Motor neuron (in vitro differentiated cells): ENCODE measurements around the gene TOGARAM2. TPM values are rescaled to one million over a fixed set of nuclear protein-coding genes. Genes with fewer than 3 reads are reported as not detected.

Experiments used
- ATAC-seq, 8 experiments: fragments of 200-7000 bp; cut with Tn5 transposase; replicated peaks in 6 of 8; 2 replicates each; pipeline ENCODE4 v1.8.0; 2021; ENCODE audit warnings: mild to moderate bottlenecking in 8 of 8, moderate library complexity in 8 of 8
- H3K27ac ChIP-seq, 2 donors: fragments of 250-450 bp; sonication (Bioruptor Pico); 2 replicates each; pipeline ENCODE4 v1.9.0; 2021; ENCODE audit warnings: antibody characterized with exemption in 2 of 2, mild to moderate bottlenecking in 2 of 2, moderate library complexity in 1 of 2
- H3K4me1 ChIP-seq, 2 donors: fragments of 250-450 bp; sonication (Bioruptor Pico); replicated peaks in 1 of 2; 2 replicates each; pipeline ENCODE4 v1.6.1; 2021; ENCODE audit warnings: antibody characterized with exemption in 2 of 2, mild to moderate bottlenecking in 2 of 2, moderate library complexity in 1 of 2
- H3K4me3 ChIP-seq, 5 donors: fragments of 250-450 bp; sonication (Bioruptor Pico); 2 replicates each; pipeline ENCODE4 v1.9.0; 2021; ENCODE audit warnings: antibody characterized with exemption in 5 of 5, mild to moderate bottlenecking in 5 of 5, moderate library complexity in 4 of 5
- WGBS, 10 experiments: fragments of 450-650 bp; shearing (Covaris generic); methylation state at CpG; one replicate each; pipeline ENCODE4 v1.0.0; 2022; 5-methylcytosine and 5-hydroxymethylcytosine counted together
- in situ Hi-C, 9 experiments: fragments of 400-800 bp; cut with MboI; loops; one replicate each; pipeline ENCODE4 v1.15.0; 2021; ENCODE audit warnings: low sequenced_read_pairs in 9 of 9, low pct_unique_long_range_greater_than_20kb in 2 of 9; ENCODE audit not compliant: unreplicated experiment in 9 of 9
- total RNA-seq, 8 experiments: library from RNA; unstranded; fragments of 300-600 nt; gene quantifications; 2 replicates each; pipeline versions ENCODE4 v1.2.3 to v1.2.4, GENCODE V29; 2022

Gene TOGARAM2
- total RNA-seq, 8 experiments from 2014 or later = 0.05 to 7.6 (median 0.63) TPM

- Histone ChIP-seq H3K4me1 (peaks cover 0 to 18% of the 10 kb centered on the region in 2 donors), H3K27ac (no peak overlapping the region), H3K4me3 (no peak overlapping the region)
- WGBS, 10 experiments = 0 to 100% (median 71%) methylated on average over 1 to 11 of the region's 12 CpGs; no CpG with 5 or more reads in 1 of the 10 experiments
- ATAC-seq = no peak
- in situ Hi-C loops = no loop called here
These were observed 25.2 kb downstream of the TOGARAM2 start for GRCh38 chr2:29006092-29006979.

DNA sequence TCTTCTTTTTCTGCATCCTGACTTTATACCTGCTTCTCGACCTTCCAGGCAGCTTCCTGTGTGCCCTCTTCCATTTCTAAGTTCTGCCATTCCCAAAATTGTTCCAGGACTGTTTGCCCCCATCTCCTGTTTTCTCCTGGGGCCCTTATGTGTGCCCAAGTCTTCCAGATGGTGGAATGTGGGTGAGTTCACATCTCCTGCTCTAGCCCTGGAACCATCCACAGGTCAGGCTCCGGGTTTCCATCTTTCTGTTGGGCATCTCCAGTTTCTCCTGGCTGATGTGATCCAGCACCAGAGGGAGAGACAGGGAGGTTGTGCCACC, 25.8 kb downstream of the TOGARAM2 start:
- in situ Hi-C loops = no loop called here
- Histone ChIP-seq H3K27ac (no peak overlapping the region), H3K4me1 (peaks cover 5 to 24% of the 10 kb centered on the region in 2 donors), H3K4me3 (no peak overlapping the region)
- WGBS, 10 experiments = 50 to 94% (median 73%) methylated on average over 1 to 2 of the region's 2 CpGs; no CpG with 5 or more reads in 4 of the 10 experiments
- no peak for ATAC-seq

- WGBS, 10 experiments = 73 to 100% (median 100%) methylated on average over 1 to 3 of the region's 9 CpGs; no CpG with 5 or more reads in 7 of the 10 experiments
- no peak for ATAC-seq
- Histone ChIP-seq H3K27ac (no peak overlapping the region), H3K4me1 (peaks cover 17 to 36% of the 10 kb centered on the region in 2 donors), H3K4me3 (no peak overlapping the region)
- in situ Hi-C loops = no loop called here
These were observed 28.2 kb downstream of the TOGARAM2 start for GRCh38 chr2:29009270-29009669.

GRCh38 chr2:29009711-29010677, 28.9 kb downstream of the TOGARAM2 start:
- peaks cover 17 to 36% of the 10 kb centered on the region in 2 donors for H3K4me1 ChIP-seq
- peak in 2 of 8 experiments; percentile 12 to 23 for ATAC-seq
- no peak overlapping the region for H3K27ac ChIP-seq
- no peak overlapping the region for H3K4me3 ChIP-seq
- in situ Hi-C loops = no loop called here
- WGBS, 10 experiments = 43 to 100% (median 79%) methylated on average over 1 to 6 of the region's 26 CpGs; no CpG with 5 or more reads in 6 of the 10 experiments

DNA sequence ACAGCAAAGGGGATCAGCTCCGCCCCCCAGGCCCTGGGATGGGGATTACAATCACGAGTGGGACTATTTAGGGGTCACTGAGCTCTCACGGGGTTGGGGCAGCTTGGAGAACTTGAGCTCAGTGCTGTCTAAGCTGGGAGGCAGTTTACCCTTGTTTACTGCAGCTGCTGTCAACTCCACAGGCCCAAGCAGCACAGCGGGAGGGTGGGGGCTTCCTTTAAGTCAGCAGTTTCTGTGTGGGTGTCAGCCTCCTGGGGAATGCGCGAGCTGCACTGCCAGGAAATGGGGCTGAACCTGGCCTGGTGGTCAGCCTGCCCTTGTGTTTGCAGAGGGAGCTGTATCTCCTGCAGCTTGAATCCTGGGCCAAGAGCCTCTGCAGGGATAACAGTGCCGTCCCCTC, 29.8 kb downstream of the TOGARAM2 start:
- Histone ChIP-seq H3K4me1 (peaks cover 26 to 44% of the 10 kb centered on the region in 2 donors), H3K4me3 (no peak overlapping the region), H3K27ac (no peak overlapping the region)
- in situ Hi-C loops = no loop called here
- 20 to 100% (median 40%) methylated on average over 1 to 4 of the region's 7 CpGs; no CpG with 5 or more reads in 5 of the 10 experiments for WGBS, 10 experiments
- ATAC-seq = peak; percentile 19 to 84 (median 75)

DNA sequence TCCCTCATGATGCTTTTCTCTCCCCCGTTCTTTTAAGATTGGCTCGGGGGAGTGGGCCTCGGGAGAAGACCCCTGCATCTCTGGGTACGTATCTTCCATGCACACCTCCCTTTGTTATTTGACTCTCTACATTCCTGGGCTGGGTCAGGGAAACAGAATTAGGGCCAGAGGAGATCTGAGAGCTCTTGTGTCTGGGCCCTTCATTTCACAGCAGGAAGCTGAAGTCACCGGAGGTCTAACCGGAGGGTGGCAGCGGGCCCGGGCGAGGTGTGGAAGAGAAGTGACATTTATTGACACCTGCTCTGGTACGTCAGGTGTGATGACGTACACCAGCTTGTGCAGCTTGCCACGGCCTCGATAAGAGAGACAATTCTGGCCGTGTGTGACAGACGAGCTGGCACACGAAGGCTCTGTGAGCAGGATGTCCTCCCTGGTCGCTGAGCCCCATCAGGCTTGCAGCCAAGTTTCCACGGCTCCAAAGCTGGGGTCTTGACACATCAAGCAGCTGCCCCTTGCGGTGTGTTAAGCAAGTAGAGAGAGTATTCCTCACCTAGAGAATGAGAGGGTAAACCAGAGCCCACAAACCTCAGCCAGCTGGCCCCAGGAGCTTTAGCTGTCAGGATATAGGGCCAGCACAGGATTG, 30.4 kb downstream of the TOGARAM2 start:
- peak in 2 of 8 experiments; percentile 15 to 50 for ATAC-seq
- H3K4me1 ChIP-seq = peaks cover 29 to 44% of the 10 kb centered on the region in 2 donors
- H3K4me3 ChIP-seq = no peak overlapping the region
- in situ Hi-C loops = no loop called here
- WGBS, 10 experiments = 48 to 85% (median 70%) methylated on average over 1 to 6 of the region's 19 CpGs; no CpG with 5 or more reads in 4 of the 10 experiments
- H3K27ac ChIP-seq = no peak overlapping the region

GRCh38 chr2:29012211-29012681, 31.1 kb downstream of the TOGARAM2 start:
- no peak for ATAC-seq
- Histone ChIP-seq H3K27ac (no peak overlapping the region), H3K4me3 (no peak overlapping the region), H3K4me1 (peaks cover 29 to 44% of the 10 kb centered on the region in 2 donors)
- WGBS, 10 experiments = 25 to 60% methylated on average over 1 to 2 of the region's 9 CpGs; no CpG with 5 or more reads in 8 of the 10 experiments
- in situ Hi-C loops = no loop called here

DNA sequence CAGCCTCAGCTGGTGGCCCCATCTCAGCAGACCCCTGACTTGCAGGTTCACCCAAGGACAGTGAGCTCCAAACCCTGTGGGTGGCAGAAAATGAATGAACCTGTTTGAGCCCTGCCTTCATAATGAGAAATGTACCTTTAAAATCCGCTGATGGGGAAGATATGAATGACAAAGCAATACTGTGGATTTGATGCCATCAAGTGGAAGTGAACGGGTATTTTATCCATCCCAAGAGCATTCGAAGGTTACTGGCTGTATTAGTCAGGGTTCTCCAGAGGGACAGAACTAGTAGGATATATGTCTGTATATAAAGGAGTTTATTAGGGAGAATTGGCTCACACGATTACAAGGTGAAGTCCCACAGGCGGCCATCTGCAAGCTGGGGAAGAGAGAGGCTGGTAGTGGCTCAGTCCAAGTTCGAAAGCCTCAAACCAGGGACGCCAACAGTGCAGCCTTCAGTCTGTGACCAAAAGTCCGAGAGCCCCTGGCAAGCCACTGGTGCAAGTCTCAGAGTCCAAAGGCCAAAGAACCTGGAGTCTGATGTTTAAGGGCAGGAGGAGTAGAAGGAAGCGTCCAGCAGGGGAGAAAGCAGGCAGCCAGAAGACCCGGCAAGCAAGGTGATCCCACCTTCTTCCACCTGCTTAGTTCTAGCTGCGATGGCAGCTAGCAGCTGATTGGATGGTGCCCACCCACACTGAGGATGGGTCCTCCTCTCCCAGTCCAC, 32.1 kb downstream of the TOGARAM2 start:
- in situ Hi-C loops = no loop called here
- peak in 7 of 8 experiments; percentile 5 to 64 (median 29) for ATAC-seq
- WGBS, 10 experiments = 42 to 100% (median 83%) methylated on average over 1 to 9 of the region's 11 CpGs; no CpG with 5 or more reads in 1 of the 10 experiments
- no peak overlapping the region for H3K27ac ChIP-seq
- H3K4me1 ChIP-seq = peaks cover 29 to 44% of the 10 kb centered on the region in 2 donors
- no peak overlapping the region for H3K4me3 ChIP-seq

DNA sequence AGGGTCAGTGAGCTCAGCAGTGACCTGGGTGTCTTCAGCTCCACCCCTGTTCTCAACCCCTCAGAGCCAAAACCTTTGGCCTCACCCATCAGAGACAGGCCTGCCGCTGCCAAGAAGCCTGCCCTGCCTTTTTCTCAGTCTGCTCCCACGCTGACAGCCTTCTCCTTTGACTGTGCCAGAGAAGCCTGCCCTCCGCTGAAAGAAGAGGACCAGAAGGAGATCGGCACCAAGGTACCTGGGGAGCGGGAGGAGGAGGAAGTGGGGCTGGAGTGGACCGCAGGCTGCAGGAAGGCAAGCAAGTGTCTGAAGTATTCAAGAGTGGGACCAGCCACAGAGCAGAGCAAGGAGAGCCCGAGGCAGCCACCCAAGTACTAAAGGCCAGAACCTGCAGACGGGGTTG, 33.2 kb downstream of the TOGARAM2 start:
- Histone ChIP-seq H3K4me1 (peaks cover 29 to 44% of the 10 kb centered on the region in 2 donors), H3K4me3 (no peak overlapping the region), H3K27ac (no peak overlapping the region)
- 83 to 100% methylated on average over 1 to 2 of the region's 8 CpGs; no CpG with 5 or more reads in 8 of the 10 experiments for WGBS, 10 experiments
- no peak for ATAC-seq
- in situ Hi-C loops = no loop called here

- Histone ChIP-seq H3K27ac (no peak overlapping the region), H3K4me3 (no peak overlapping the region), H3K4me1 (peaks cover 29 to 39% of the 10 kb centered on the region in 2 donors)
- in situ Hi-C loops = no loop called here
- WGBS, 10 experiments = 17 to 85% (median 40%) methylated on average over 1 to 6 of the region's 13 CpGs; no CpG with 5 or more reads in 6 of the 10 experiments
- ATAC-seq = peak in 2 of 8 experiments; percentile 11 to 16
These were observed 33.8 kb downstream of the TOGARAM2 start for GRCh38 chr2:29014811-29015421.

DNA sequence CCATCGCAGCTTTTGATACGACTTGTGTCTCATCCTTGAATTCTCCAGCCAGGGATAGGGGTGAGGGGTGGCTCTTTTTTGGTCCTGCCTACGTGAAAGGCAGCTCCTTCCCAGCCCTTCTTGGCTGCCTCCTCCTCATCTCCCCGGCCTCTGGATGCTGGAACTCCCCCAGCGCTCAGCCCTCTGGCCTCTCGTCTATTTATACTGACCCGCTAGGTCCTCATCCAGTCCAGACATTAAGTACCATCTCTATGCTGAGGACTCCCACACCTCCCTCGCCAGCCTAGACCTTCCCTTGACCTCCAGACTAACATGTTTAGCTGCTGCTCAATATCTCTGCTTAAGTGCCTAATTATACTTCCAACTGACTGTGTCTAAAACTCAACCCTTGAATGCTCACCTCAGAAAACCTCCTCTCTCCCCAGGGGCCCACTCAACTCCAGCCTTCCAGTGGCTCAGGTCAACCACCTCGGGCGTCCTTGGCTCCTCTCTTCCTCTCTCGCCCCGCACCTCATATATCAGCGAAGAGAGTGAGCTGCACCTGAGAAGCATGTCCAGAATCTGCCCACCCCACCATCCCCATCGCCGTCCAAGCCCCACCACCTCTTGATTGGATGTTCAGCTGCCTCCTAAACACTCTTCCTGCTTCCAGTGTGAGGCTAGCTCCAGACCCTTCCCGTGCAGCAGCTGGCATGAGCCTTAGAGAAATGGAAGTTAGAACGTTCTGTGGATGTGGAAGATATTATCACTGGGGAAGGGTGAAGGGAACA, 34.8 kb downstream of the TOGARAM2 start:
- H3K27ac ChIP-seq = peak overlapping the region; percentile 1 to 46
- WGBS, 10 experiments = 60 to 94% (median 79%) methylated on average over 1 to 12 of the region's 17 CpGs; no CpG with 5 or more reads in 1 of the 10 experiments
- H3K4me1 ChIP-seq = peaks cover 29 to 30% of the 10 kb centered on the region in 2 donors
- in situ Hi-C loops = no loop called here
- no peak overlapping the region for H3K4me3 ChIP-seq
- peak in 5 of 8 experiments; percentile 6 to 84 (median 57) for ATAC-seq
